ENCODE results near the gene SLC4A5.

DNA sequence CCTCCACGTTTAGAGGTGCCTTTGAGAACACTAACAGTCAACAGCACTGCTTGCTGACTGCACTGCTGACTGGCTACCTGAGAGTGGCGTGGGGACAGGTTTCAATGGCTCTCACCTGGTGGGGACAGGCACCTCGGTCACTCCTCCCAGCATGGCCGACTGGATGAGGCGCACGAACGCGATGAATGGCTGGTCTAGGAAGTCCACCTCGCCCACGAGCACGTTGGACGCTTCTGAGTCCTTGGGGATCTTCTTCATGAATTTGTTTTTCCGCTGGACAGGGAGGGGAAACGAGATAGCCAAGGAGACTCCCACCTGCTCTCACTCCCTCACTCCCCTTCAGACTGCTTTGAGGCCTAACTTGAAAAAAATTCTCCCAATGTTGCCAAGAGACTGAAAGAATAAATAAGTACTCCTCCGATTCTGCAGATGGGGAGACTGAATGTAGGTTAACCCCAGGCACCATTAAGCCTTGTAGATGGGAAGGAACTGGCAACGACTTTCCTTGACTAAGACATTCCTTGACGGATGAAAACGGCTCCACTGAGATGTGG, 87.5 kb downstream of the SLC4A5 start:
- TF ChIP-seq, protein P1, sequence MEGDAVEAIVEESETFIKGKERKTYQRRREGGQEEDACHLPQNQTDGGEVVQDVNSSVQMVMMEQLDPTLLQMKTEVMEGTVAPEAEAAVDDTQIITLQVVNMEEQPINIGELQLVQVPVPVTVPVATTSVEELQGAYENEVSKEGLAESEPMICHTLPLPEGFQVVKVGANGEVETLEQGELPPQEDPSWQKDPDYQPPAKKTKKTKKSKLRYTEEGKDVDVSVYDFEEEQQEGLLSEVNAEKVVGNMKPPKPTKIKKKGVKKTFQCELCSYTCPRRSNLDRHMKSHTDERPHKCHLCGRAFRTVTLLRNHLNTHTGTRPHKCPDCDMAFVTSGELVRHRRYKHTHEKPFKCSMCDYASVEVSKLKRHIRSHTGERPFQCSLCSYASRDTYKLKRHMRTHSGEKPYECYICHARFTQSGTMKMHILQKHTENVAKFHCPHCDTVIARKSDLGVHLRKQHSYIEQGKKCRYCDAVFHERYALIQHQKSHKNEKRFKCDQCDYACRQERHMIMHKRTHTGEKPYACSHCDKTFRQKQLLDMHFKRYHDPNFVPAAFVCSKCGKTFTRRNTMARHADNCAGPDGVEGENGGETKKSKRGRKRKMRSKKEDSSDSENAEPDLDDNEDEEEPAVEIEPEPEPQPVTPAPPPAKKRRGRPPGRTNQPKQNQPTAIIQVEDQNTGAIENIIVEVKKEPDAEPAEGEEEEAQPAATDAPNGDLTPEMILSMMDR (IDR thresholded peaks at IDR 0.05 in 8 of 11, conservative IDR thresholded peaks at IDR 0.05 in 3 of 11) = no peak
- TF ChIP-seq POLR2AphosphoS5 (IDR thresholded peaks at IDR 0.05) = no peak
